Glomerular visceral epithelial cell (primary cell): ENCODE data around the gene HMG20A.

Experiments used
- DNase-seq: peaks from one replicate; pipeline ENCODE4 v3.0.0-alpha.2; 2016; ENCODE audit errors: extremely low spot score

Gene HMG20A

DNA sequence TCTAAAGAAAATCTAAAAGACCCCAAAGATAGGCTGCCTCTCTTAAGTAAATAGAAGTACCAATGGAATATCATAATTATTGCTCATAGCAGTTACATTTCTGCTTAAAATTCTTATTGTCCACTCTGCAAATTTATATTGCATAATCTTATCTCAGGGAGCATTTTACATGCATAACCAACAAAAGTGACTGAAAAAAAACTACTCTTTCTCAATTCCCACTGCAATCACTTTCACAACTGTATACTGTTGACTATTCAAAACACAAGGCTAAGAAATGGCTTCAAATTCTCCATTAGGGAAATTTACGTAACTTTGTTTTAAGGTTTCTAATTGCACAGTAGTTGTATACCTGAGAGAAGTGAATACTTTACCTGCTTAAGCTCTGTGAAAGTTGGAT, 56.3 kb downstream of the HMG20A start:
- DNase-seq: no peak

DNA sequence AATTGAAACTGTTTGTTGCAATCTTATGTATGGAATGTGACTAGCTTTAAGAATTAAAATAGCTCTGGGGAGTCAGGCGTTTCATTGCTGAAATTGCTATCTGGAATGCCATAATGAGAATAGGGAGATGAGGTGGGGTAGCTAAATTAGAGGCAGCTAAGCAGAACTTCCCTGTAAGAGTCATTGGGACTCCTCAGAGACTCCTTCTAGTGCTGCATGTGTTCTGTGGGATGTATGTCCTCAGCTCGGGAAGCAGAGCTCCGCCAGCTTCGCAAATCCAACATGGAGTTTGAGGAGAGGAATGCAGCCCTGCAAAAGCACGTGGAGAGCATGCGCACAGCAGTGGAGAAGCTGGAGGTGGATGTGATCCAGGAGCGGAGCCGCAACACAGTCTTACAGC, 57.4 kb downstream of the HMG20A start:
- no peak for DNase-seq

DNA sequence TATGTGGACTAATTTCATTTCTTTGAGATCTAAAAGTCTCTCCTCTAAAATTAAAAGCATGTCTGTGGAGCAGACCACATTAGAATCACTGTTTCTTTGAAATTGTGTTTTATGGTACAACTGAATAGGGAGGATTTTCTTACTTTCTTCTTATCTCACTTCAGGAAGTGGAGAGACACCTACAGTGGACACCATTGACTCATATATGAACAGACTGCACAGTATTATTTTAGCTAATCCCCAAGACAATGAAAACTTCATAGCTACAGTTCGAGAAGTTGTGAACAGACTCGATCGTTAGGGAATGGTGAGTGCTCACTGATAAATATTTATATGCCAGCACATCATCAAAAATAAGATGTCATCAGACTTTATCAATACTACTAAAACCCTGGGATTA, 58.3 kb downstream of the HMG20A start:
- DNase-seq: no peak

DNA sequence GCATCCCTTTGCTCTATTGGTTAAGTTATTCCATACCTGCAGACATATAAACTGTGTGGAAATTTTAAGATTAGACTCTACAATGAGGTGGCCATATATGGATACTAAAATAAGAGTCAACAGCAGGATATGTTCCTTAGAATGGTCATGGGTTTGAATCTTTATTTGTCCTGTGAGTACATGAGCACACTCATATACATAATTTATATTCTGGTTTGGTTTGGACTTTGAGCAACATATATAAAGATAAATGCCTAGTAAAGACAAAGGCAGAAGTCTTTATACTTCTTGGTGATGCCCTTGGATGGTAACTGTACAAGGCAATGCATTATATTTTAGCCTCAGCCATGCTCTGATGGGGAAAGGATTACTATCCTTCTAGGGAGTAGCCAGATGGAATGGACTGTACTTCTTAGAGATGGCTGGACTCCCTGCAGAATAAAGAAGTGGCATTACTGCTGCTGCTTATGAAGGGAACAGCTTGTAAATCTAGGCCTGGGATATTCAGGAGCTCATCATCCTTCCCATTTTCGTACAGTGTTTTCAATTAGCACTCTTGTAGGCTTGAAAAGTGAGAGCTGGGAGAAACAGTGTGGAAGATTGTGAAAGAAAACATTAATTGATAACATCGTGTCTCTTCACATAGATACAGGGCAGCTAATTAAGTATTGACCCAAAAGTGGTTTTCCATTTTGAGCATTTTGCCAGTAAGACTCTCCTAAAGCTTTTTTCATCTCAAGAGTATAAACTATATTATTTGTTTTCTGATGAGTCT, 60.4 kb downstream of the HMG20A start:
- DNase-seq: no peak

DNA sequence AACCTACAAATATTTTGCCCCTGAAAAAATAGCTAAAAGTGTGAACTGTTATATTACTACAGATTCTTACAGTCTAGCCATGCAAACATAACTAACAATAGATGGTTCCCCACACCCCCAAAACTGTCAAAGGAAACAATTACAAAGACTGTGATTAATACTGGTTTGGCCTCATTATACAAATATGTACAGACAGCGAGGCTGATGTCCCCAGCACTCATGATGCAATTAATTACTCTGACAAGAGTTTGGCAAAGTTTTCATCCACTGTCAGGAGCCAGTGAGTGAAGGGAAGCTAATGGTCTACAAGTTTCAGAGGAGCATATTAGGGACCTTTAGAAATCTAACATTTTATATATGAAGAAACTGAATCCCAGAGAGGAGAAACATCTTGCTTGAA, 61.0 kb downstream of the HMG20A start:
- DNase-seq: no peak

DNA sequence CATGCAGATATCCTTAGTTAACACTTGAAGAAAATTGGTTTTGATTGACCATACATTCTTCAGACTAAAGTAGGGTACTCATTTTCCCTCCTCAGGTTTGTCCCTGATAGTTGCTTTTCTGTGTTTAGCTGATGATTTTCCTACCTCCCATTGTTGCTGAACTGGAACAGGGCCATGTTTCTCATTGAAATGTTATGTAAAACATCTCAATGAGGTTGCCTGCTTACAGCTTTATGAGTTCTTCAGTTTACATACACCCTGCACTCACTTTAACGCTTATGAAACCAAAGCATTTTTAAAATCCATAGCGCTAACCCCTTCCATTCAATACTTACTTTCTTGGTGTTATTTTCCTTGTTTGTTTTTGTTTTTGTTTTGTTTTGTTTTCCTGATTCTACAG, 61.9 kb downstream of the HMG20A start:
- no peak for DNase-seq

DNA sequence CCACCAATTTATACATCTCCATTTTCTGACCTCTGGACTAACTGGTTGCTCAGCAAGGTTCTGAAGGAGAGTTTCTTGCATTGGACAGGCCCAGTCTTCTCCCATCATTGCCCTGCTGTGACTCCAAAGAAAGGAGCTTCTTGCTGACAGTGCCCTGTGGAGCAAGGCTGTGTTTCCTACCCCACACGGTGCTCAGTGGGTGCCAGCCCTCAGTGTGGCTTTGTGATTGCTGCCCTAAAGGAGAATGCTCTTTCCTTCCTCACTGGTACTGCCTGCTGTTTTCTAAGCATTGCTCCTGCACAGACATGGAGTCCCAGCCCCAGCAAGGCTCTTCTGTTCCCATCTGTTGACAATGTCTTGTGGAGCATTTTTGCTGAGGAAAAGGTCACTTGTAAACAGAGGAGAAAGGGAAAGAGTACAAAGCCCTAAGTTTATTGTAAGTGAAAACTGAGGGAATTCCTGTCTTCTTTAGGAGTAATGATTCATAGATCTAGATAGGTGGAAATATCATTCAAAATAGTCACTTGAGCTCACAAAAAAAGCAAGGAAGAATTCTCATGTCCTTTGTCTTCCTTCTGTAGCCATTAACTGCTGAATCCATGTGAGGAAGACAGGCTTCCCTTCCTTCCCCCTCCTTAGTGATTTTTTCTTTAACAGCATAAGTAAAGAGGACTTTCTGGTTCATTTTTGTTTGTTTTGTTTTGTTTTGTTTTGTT, 62.9 kb downstream of the HMG20A start:
- DNase-seq: no peak

DNA sequence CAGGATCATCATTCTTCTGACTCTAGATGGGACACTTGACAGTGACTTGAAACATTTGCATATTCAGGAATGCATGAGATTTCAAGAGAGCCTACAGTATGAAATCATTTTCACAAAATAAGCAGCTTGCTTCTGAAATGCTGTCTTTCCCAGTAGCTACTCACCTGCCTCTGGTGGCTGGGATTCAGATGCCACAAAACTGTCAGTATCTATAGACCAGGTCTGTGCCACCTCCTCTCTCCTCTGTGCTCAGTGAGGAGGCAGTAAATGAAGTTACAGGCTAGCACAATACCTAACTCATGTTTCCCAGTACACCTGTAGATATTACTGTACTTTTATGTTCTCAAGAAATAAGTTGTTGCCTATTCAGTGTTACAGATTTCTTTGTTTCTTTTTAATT, 64.3 kb downstream of the HMG20A start:
- no peak for DNase-seq

DNA sequence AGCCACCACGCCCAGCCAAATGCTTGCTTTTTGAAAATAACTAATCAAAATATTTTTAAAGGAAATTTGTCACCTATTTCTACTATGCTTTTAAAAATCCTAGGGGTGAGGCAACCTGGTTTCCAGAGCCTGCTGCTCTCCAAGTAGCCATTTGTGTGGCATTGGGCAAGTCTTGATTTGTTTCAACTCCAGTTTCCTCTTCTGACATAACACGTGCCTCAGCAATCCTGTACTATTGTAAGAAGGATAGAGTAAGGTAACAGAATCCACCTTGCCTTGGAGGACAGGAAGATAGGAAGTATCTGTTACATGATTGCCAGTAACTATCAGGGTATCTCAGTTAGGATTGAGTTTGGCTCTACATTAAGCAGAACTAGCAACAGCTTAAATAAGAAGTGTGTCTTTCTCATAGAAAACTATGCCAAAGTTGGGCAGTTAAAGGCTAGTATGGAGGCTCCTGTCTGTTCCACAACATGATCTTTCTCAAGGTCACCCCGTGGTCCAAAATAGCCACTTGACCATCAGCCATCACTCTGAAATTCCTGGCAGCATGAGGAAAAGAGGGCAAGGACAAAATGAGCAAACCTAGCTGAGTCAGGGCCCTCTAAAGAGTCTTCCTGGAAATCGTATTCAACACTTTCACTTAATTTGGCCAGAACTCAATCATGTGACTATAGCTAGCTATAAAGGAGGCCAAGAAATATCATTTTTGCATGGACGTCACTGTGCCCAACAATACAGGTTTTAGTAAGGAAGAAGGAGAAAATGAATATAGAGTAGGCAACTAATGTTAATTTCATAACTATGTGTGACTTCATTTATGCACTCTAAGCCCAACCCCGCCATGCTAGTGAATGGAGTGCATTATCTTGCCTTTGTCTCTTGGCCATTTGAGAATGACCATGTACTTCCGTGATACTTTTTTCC, 66.1 kb downstream of the HMG20A start:
- no peak for DNase-seq

DNA sequence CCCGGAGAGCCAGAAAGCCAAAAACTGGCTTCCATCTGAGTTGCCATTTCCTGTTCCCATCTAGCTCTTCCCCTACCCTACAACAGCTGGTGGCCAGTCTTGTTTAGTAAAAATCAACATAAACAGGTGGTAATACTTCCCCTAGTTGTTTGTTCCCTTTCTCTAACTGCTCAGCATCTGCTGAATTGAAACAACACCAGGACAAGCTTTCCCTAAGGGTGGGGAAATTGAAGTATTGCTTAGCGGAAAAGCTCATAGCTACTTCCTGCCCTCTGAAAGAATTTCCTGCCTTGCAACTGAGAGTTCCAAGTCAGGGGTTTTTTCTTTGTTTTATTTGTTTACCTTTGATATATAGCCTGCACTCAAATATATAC, 66.8 kb downstream of the HMG20A start:
- no peak for DNase-seq

DNA sequence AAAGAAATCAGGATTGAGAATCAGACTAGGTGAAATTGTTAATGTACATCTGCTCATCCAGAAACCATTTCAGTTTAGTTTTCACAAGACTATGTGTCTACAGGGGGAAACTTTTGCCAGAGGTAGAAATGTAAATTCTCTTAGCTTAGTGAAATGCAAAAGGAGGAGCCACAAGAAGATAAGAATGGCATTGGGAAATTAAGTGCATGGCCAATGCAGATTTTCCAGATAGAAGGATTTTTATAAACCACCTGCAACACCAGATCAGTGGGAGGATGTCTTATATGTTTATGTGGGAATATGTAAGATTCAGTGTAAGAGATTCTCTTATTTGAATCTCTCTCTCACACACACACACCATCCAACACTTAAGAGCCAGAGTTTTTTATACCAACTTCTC, 67.2 kb downstream of the HMG20A start:
- DNase-seq: no peak

DNA sequence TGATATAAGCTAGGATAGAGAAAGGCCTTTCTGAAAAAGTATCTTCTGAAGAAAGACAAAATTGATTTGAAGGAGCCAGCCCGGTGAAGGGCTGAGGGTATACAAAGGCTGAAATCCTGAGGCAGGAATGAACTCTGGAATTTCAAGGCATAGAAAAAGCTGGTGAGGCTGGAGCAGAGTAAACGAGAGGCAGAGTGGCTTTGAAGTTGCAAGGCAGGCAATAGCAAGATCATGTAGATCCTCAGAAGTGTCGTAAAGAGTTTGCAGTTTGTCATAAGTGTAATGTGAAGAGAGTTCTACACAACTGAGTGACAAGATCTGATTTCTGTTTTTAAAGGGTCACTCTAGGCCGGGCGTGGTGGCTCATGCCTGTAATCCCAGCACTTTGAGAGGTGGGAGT, 69.0 kb downstream of the HMG20A start:
- no peak for DNase-seq

DNA sequence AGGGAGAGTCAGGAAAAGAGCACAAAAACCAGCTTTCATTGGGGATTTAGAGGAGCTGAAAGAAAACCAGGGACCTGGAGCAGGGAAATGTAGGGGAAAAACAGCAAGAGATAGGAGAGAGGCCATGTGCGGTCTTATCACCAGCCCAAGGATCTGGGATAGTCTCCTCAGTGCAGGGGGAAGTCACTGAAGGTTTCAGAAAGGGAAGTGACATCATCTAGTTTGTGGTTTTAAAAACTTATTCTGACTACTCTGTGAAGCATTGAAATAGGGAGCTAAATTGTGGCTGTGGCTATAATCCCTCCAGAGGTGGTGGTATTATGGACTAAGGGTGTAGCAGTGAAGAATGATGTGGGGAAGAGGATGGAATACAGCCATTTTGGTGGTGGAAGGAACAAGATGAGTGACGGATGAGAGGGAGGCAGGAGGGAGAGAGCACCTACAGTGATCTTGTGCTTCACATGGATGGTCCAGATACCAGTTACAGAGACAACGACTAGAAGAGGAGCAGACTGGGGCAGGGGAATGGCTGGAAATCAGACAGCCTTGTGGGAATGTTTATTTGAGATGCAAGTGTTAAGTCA, 72.7 kb downstream of the HMG20A start:
- DNase-seq: peak; percentile 44

DNA sequence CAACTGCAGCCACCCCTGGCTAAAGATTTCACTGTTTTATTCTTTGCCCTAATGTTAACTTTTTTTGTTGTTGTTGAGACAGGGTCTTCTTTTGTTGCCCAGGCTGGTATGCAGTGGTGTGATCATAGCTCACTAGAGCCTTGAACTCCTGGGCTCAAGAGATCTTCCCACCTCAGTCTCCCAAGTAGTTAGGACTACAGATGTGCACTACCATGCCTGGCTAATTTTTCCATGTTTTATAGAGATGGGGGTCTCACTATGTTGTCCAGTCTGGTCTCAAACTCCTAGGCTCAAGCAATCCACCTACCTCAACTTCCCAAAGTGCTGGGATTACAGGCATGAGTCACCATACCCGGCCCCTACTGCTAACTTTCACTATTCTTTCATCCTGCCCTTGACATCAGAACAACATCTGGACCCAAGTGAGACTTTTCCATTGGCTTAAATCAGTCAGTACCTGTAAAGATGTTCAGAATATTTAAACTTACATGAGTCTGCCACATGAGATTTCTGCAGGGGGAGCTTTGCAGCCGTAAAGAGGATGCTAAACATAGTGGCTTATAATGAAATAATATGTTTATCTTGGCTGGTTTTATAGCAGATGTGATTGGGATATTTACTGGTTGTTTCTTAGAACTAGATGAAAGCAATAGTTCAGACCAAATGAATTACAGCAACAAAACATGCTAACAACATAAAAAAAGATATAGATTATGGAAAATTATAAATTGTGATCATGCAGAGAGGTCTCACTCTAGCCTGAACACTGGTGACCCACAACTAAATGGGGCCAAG, 73.6 kb downstream of the HMG20A start:
- no peak for DNase-seq

DNA sequence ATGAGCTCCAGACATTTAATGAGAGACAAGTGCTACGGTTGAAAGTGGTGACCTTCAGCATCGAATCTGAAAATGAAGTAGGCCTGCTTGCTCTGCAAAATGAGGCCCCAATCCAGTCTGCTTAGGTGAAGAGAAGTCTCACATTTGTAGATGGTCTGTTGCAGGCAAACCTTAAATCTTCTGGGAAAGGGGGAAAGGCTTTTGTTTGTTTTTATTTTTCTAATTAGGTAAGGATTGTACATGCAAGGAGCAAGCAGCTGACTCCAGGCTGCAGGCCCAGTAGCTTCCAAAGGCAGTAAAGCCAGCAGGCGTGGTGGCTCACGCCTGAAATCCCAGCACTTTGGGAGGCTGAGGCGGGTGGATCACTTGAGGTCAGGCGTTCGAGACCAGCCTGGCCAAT, 74.3 kb downstream of the HMG20A start:
- no peak for DNase-seq

DNA sequence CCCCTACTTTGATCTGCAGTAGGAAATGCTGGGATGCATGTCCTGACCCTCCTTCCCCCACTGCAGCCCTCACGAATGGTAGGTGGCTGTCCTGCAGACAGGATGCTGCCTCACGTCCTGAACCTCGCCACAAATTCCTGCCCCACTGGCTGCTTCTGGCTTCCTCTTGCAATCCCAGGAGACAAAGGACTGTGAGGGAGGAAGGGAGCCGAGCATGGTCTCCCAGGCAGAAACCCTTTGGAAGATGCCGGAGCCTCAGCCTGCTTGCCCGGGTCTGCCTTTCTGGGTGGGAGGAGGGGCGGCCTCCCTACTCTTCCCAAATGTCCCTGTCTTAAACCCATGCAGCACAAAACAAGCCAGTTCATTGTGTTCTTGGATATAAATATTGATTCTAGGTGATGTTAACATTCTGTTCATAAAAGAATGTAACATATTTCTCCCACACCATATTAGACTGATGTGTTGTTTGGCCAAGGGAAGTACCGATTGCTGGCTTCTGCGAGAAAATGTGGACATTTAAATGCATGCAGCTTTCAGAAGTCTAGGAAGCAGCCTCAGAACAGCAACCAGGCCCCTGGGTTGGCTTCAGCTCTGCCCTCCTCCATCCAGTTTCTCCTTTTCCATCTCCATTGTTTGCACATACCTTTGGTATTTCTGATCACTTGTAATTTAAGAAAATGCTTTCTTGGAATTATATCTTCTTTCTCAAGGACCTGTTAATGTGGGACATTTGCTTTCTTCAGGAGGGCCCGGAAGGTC, 75.3 kb downstream of the HMG20A start:
- no peak for DNase-seq

DNA sequence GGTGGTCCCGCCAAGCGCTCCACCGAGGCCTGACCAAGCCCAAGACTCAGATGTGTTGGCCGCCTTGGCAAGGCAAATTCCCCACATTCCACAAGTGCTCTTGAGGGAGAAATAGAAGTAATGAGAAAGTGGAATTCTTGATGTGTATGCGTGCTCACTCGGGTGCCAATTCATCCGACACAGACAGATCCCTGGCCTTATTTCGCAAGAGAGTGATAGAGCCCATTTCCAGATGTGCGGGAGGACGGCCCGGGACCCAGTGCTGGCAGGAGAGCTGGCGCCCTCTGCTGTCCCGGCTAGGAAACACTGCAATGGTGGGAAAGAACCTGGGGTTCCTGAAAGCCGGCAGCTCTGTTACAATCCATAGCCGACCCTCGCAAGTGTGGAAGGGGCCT, 76.0 kb downstream of the HMG20A start:
- DNase-seq: peak; percentile 83

DNA sequence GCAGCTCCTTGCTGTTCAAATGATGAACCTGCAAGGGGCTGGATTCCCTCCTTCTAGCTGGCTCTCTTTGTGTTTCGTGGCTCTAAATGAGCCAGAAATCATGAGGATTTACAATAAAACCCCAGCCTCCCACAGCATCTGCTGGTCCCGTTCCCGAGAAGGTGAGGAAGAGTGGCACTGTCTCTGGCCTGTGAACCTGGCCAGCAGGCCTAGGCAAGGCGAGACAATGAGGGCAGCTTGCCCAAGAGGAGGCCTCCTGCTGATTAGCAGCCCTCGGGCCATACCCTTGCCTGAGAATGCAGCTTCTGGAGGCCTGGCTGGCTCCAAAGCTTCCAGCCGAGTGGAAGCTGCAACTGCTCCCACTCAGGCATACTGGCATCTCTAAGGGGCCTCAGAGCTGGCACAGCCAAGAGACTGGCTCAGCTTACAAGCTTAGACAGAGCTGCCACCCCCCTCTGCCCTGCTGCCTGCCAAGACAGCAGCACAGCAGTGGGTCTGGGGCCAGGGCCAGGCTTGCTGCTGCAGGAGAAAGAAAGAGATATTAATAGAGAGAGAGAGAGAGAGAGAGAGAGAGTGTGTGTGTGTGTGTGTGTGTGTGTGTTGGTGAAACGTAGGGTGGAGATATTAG, 76.5 kb downstream of the HMG20A start:
- no peak for DNase-seq

DNA sequence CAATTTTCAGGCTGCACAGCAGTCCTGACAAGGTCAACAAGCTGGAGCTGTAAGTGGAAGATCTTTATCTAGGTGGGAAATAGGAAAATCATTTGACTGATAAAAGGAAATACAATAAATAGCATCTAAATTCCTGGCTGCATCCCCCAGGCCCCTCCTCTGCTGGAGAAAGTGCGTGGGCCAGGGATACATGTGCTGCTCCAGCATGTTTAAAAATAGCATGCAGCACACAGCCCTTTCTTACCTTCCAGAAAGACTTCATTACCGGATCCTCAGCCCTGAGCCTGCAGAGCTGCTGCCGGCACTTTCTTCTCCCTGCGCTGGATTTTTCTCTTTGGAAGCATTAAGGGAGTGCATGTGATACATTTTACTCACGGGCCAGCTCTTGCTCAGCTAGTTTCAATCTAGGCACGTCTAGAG, 77.3 kb downstream of the HMG20A start:
- no peak for DNase-seq
